ENCODE results near the gene P2RX6.
"Not testable (repeated sequence)": the region's sequence is repeated elsewhere in the genome, so short reads cannot be mapped to it uniquely, and the experiment has no call there.

The P2RX6 gene

DNA sequence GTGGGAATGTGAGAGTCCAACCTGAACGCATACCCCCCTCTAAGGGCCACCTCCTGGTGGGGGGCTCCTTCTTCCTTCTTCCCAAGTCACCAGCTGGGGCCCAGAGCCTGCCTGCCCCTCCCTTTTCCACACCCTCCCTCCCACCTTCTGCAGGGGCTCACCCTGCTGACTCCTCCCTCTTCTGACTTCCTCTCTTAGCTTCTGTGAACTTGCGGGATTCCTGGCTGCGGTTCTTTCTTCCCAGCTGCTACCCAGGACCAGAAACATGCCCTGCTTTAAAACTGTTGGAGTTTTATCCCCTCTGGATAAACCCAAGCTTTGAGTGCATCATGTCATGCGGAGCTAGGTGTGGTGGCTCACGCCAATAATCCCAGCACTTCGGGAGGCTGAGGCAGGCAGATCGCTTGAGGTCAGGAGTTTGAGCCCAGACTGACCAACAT is 40.9 kb downstream of the P2RX6 start:
- H3K4me3 ChIP-seq (ENCODE audit: low read depth, low read length) = no peak overlapping the region
- DNase-seq (ENCODE audit: low read depth) = no peak
- TF ChIP-seq, protein P1, sequence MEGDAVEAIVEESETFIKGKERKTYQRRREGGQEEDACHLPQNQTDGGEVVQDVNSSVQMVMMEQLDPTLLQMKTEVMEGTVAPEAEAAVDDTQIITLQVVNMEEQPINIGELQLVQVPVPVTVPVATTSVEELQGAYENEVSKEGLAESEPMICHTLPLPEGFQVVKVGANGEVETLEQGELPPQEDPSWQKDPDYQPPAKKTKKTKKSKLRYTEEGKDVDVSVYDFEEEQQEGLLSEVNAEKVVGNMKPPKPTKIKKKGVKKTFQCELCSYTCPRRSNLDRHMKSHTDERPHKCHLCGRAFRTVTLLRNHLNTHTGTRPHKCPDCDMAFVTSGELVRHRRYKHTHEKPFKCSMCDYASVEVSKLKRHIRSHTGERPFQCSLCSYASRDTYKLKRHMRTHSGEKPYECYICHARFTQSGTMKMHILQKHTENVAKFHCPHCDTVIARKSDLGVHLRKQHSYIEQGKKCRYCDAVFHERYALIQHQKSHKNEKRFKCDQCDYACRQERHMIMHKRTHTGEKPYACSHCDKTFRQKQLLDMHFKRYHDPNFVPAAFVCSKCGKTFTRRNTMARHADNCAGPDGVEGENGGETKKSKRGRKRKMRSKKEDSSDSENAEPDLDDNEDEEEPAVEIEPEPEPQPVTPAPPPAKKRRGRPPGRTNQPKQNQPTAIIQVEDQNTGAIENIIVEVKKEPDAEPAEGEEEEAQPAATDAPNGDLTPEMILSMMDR (IDR thresholded peaks at IDR 0.05; ENCODE audit: control insufficient read depth, extremely low read depth, insufficient read depth) = no peak

GRCh38 chr22:21060363-21060762 is 45.4 kb downstream of the P2RX6 start:
- not testable (repeated sequence) for DNase-seq (ENCODE audit: low read depth)

GRCh38 chr22:21061660-21062321 is 46.8 kb downstream of the P2RX6 start:
- DNase-seq (ENCODE audit: low read depth); H3K4me3 ChIP-seq (ENCODE audit: low read depth, low read length): not testable (repeated sequence)

More at GRCh38 chr22:21060363-21060762, 45.4 kb downstream of the P2RX6 start:
- not testable (repeated sequence) for H3K4me3 ChIP-seq (ENCODE audit: low read depth, low read length)

- not testable (repeated sequence) for DNase-seq (ENCODE audit: low read depth); H3K4me3 ChIP-seq (ENCODE audit: low read depth, low read length)
Observed at GRCh38 chr22:21064425-21064824, 49.5 kb downstream of the P2RX6 start.

GRCh38 chr22:21064917-21065864 is 50.2 kb downstream of the P2RX6 start:
- no peak for DNase-seq (ENCODE audit: low read depth)
- TF ChIP-seq, protein P1 (IDR thresholded peaks at IDR 0.05; ENCODE audit: control insufficient read depth, extremely low read depth, insufficient read depth) = no peak
- H3K4me3 ChIP-seq (ENCODE audit: low read depth, low read length) = no peak overlapping the region

- no peak overlapping the region for H3K4me3 ChIP-seq (ENCODE audit: low read depth, low read length)
- DNase-seq (ENCODE audit: low read depth) = no peak
- TF ChIP-seq, protein P1 (IDR thresholded peaks at IDR 0.05; ENCODE audit: control insufficient read depth, extremely low read depth, insufficient read depth) = no peak
Observed at GRCh38 chr22:21067075-21067900, 52.3 kb downstream of the P2RX6 start.

DNA sequence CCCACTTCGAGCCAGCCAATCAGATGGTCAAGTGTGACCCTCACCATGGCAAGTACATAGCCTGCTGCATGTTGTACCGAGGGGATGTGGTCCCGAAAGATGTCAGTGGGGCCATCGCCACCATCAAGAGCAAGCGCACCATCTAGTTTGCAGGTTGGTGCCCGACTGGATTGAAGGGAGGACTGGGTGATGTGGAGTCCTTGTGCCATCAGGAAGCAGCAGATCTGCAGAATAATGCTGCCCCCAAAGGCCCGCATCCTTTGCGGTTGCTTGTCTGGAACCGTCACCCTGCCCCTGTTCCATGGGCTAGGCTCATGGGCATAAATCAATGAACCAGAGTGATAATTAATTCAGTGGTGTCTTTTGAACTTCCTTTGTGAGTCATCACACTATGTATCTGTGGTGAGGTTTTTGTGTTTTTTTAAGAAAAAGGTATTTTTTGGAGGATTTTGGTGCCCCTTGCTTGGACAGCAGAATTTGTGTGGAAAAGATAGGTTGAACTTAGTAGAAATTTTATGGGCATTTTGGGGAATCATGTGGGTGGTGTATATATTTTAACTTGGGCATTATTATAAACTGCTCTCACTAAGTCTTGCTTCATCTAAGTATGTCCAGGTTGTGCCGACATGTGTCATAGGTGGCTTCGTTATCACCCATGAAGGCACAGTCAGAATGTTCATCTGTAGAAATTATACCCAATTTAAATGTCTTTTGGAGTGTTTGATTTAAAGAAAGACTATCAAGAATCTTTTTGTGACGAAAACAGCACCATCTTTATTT is 53.1 kb downstream of the P2RX6 start:
- H3K4me3 ChIP-seq (ENCODE audit: low read depth, low read length) = no peak overlapping the region
- TF ChIP-seq, protein P1 (IDR thresholded peaks at IDR 0.05; ENCODE audit: control insufficient read depth, extremely low read depth, insufficient read depth) = no peak
- DNase-seq (ENCODE audit: low read depth) = no peak

Measured in LNCaP clone FGC (cell line).